GM19395 (cell line): ENCODE measurements around the gene BRDT.
"Not testable (repeated sequence)": the region's sequence is repeated elsewhere in the genome, so short reads cannot be mapped to it uniquely, and the experiment has no call there.

ENCODE experiments used
- ATAC-seq: cut with Tn5 transposase; IDR thresholded peaks from one replicate; pipeline ENCODE4 v1.9.1; 2021; ENCODE audit warnings: mild to moderate bottlenecking, moderate library complexity; ENCODE audit not compliant: unreplicated experiment

BRDT gene

GRCh38 chr1:91981996-91982609 lies 32.9 kb downstream of the BRDT start:
- no peak for ATAC-seq

- ATAC-seq: no peak
Measured at GRCh38 chr1:91993256-91993655, 44.1 kb downstream of the BRDT start.

- no peak for ATAC-seq
Measured at GRCh38 chr1:91997607-91998195, 48.5 kb downstream of the BRDT start.

- ATAC-seq: no peak
Measured at GRCh38 chr1:92004129-92004528, 54.9 kb downstream of the BRDT start.

GRCh38 chr1:92013923-92014322 lies 64.7 kb downstream of the BRDT start:
- no peak for ATAC-seq

- no peak for ATAC-seq
Measured at GRCh38 chr1:92016720-92017316, 67.6 kb downstream of the BRDT start.

GRCh38 chr1:92017656-92018055 lies 68.5 kb downstream of the BRDT start:
- no peak for ATAC-seq

GRCh38 chr1:92026042-92026441 lies 76.8 kb downstream of the BRDT start:
- not testable (repeated sequence) for ATAC-seq

GRCh38 chr1:92026806-92027205 lies 77.6 kb downstream of the BRDT start:
- no peak for ATAC-seq

- no peak for ATAC-seq
Measured at GRCh38 chr1:92029241-92029922, 80.2 kb downstream of the BRDT start.

GRCh38 chr1:92030656-92031107 lies 81.5 kb downstream of the BRDT start:
- ATAC-seq: no peak

- ATAC-seq: no peak
Measured at GRCh38 chr1:92031281-92032110, 82.3 kb downstream of the BRDT start.

GRCh38 chr1:92037400-92037799 lies 88.2 kb downstream of the BRDT start:
- ATAC-seq: no peak

GRCh38 chr1:92038695-92039346 lies 89.6 kb downstream of the BRDT start:
- no peak for ATAC-seq

- ATAC-seq: no peak
Measured at GRCh38 chr1:92040971-92041370, 91.8 kb downstream of the BRDT start.

GRCh38 chr1:92043621-92044020 lies 94.4 kb downstream of the BRDT start:
- ATAC-seq: no peak

- ATAC-seq: no peak
Measured at GRCh38 chr1:92045766-92046495, 96.7 kb downstream of the BRDT start.

- ATAC-seq: no peak
Measured at GRCh38 chr1:92051948-92052347, 102.7 kb downstream of the BRDT start.
